Suprapubic skin (tissue), 4 donors: ENCODE data around the gene TJAP1.

Source experiments
- EP300 ChIP-seq: sonication (generic); formaldehyde crosslinking; IDR thresholded peaks from one replicate; pipeline ENCODE4 v1.6.1; 2017; ENCODE audit warnings: antibody characterized with exemption
- POLR2AphosphoS5 ChIP-seq, 3 donors: sonication (generic); formaldehyde crosslinking; IDR thresholded peaks; one replicate each; pipeline ENCODE4 v1.6.1; 2017; ENCODE audit warnings: antibody characterized with exemption in 3 of 3
- TF ChIP-seq, protein P1 (sequence below), 2 donors: fragments of 200-600 bp in 1 of 2; fragments of 450-650 bp in 1 of 2; sonication (generic) in 1 of 2; IDR thresholded peaks; one replicate each; pipeline ENCODE4 v1.5.1; 2016 to 2019; ENCODE audit warnings: antibody characterized with exemption in 2 of 2, mild to moderate bottlenecking in 1 of 2, moderate library complexity in 1 of 2

DNA sequence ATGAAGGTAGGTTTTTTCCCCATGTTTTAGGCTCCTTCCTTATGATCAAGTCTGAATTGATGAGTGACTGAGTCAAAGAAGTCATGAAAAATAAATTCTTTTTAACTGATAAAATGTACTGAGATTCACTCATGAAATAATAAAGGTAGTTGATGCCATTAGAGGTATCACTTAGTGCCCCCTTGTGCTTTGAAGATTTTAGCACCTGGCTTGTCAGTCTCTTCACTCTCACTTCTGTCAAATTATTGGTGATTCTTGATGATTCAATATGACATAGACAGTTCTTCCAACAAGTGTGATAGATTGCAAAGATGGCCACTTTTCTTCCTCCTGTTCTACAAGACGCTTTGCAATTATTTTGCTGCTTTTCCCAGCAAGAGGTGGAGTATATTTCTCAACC, 17.8 kb upstream of the TJAP1 start:
- TF ChIP-seq, protein P1, sequence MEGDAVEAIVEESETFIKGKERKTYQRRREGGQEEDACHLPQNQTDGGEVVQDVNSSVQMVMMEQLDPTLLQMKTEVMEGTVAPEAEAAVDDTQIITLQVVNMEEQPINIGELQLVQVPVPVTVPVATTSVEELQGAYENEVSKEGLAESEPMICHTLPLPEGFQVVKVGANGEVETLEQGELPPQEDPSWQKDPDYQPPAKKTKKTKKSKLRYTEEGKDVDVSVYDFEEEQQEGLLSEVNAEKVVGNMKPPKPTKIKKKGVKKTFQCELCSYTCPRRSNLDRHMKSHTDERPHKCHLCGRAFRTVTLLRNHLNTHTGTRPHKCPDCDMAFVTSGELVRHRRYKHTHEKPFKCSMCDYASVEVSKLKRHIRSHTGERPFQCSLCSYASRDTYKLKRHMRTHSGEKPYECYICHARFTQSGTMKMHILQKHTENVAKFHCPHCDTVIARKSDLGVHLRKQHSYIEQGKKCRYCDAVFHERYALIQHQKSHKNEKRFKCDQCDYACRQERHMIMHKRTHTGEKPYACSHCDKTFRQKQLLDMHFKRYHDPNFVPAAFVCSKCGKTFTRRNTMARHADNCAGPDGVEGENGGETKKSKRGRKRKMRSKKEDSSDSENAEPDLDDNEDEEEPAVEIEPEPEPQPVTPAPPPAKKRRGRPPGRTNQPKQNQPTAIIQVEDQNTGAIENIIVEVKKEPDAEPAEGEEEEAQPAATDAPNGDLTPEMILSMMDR (IDR thresholded peaks at IDR 0.05), result no peak
- TF ChIP-seq POLR2AphosphoS5 (IDR thresholded peaks at IDR 0.05) (no peak), EP300 (no peak)
